HG03095 (cell line): ENCODE data around the gene VPS26A.
A peak's percentile ranks its signal among the peaks of the same experiment; 100 is the strongest.

ENCODE experiments used
- ATAC-seq: cut with Tn5 transposase; IDR thresholded peaks from one replicate; pipeline ENCODE4 v1.9.1; 2021; ENCODE audit warnings: moderate library complexity; ENCODE audit not compliant: unreplicated experiment

Gene VPS26A

DNA sequence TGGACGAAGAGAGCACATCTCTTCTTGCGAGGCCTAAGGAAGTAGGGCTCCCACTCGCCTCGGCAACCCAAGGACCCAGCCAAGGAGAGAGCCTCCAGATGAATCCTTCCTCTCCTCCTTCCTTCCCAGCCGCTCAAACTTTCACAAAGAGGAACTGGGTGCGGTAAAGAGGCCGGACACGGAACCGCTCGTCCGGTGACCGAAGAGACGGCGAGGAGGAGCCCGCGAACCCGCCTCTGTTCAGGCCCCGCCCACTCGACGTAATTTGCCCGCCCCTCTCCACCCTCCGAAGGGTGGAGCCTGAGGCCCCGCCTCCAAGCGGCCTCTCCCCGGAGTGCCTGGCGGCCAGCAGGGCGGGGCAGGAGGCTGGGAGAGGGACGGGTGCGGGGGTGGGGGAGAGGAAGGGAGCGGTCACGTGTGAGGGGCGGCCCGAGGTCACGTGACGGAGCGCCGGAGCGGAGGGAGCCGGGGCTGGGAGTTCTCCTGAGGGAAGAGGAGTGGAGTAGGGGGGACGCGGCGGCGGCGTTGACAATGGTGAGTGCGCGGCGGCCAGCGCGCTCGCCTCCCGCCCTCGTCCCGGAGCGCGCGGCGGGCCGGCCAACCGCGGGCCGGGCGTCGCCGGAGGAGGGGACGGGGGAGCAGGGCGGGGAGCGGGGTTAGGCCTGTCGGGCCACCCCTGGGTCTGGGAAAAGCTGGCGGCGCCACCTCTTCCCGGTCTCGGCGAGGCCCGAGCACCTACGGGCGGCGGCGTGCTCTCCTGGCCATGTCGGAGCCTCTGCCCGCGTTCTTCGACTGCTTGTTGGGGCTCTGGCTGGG is at the start of gene VPS26A:
Gene VPS26A (plus strand): TSS at position 432 of the 816 bp plus-strand sequence. CDS start 100 bp downstream, at position 532.
- ATAC-seq: peak; percentile 79

- ATAC-seq: no peak
Observed at GRCh38 chr10:69074532-69074931, 49.4 kb upstream of the VPS26A start.

GRCh38 chr10:69075431-69075830 is 48.5 kb upstream of the VPS26A start:
- no peak for ATAC-seq

GRCh38 chr10:69078311-69078710 is 45.7 kb upstream of the VPS26A start:
- ATAC-seq: no peak

DNA sequence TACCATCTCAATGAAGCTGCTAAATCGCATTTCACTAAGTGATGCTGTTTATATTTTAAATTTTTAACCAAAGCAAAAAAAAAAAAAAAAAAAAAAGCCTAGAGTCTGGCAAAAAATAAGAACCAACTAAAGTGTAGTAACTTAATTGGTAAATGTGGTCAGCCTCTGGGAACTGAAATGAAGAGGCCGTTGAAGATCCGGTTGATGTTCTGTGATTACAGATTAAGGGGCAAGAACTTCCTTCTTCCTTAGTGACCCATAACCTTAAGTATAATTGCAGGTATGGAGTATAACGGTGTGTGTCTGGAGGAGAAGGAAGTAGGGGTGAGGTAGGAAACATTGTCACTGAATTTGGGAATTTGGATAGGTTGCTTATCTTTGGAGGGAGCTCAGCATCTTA is 43.8 kb upstream of the VPS26A start:
- ATAC-seq: no peak

GRCh38 chr10:69086001-69086509 is 37.9 kb upstream of the VPS26A start:
- ATAC-seq: no peak

- peak; percentile 56 for ATAC-seq
Observed at GRCh38 chr10:69087590-69088470, 36.1 kb upstream of the VPS26A start, which contains the start of gene SRGN. TSS of gene SRGN (plus strand) at chr10:69088103. CDS start at chr10:69088158, 55 bp downstream.

- no peak for ATAC-seq
Observed at GRCh38 chr10:69088471-69088769, 35.6 kb upstream of the VPS26A start.

DNA sequence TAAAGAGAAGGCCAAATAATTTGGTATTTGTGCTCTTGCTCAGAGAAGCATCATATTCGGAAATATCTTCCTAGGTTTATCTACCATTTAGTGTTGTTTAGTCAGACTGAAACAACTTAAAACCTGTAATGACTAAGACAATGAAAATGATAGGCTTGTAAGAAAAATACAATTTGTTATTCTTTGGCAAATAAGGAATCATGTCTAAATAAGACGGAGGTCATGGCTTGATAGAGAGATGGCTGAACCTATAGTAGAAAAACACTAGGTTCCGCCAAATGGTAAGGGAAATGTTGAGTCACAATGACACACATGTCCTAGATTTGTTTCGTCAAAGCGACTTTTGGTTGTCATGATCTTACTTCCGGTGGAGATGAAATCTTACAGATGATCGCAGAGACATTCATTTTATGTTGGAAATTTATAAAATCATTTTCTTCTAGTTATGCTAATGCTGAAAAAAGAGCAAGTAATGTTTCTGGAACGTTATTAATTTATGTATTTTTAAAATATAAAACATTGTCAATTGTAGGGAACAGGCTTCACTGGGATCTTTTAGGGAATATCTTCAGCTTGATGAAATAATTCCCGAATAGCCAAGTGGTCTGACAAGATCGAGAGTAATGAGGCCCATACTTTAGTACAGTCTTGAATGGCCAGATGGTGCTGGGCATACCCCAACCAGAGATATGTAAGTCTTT is 35.0 kb upstream of the VPS26A start:
- ATAC-seq: no peak

DNA sequence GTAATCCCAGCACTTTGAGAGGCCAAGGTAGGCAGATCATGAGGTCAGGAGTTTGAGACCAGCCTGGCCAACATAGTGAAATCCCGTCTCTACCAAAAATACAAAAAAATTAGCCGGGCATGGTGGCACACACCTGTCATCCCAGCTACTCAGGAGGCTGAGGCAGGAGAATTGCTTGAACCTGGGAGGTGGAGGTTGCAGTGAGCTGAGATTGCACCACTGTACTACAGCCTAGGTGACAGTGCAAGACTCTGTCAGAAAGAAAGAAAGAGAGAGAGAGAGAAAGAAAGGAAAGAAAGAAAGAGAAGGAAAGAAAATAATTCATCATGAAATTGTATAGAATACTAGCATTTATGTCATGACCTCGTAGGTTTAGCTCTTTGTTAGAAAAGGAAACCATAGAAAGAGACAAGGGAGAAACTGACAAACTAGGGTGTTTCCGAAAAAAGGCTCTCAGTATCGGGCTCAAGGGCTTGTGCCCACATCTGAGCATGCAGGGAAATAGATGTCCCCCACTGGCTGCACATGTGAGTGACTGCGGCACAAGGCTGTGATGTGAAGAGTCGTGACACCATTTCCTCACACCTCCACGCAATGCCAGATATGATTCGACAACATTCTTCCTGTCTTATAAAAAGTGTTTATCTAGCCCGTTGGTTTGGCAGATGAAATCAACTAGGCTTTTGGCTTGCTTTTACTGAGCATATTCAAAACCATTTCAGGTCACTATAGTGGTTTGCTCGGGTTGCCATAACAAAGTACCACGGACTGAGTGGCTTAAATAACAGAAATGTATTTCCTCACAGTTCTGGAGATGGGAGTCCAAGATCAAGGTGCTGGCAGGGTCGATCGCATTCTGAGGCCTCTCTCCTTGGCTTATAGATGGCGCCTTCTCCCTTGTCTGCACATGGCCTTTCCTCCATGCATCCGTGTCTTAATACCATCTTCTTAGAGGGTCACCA is 34.1 kb upstream of the VPS26A start:
- peak; percentile 29 for ATAC-seq

- ATAC-seq: no peak
Observed at GRCh38 chr10:69090685-69091084, 33.3 kb upstream of the VPS26A start.

DNA sequence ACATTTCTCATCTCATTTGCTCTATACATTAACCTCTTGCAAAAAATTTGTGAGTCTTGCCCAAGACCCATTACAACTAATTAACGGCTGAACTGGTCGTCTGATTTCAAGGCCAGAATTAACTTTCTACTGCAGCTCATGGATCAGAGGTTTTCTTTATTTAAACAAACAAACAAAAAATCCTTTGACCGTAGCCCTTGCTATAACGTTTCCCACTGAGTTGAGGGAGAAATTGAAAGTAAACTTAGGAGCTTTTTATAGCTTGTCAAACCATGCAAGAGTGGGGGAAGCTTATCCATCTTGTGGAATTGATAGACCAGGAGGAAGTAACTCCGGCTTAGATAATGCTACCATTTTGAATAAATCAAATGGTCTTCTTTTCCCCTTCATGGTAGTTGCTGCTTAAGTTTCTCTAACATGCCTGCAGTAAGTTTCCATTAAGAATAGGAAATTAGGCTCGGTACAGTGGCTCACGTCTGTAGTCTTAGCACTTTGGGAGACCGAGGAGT is 32.8 kb upstream of the VPS26A start:
- ATAC-seq: no peak

- no peak for ATAC-seq
Observed at GRCh38 chr10:69092959-69093850, 30.8 kb upstream of the VPS26A start.

DNA sequence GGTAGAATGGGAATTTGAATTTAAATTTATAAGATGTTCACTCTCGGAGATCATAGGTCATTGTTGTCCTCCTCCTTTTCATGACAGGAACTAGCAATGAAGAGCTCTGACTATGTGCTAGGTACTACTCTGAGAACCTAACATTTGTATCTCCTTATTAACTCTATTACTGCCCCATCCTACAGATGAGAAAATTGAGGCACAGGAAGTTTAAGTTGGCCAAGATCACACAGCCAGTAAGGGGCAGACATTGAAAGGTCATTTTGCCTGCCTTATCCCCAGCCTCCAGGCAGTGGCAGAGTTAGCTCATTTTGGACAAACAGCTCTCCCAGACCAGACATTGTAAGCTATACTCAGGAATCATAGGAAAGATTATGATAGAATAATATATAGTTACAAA is 30.0 kb upstream of the VPS26A start:
- ATAC-seq: no peak

- ATAC-seq: no peak
Observed at GRCh38 chr10:69096045-69096444, 27.9 kb upstream of the VPS26A start.

GRCh38 chr10:69097729-69098128 is 26.2 kb upstream of the VPS26A start:
- no peak for ATAC-seq

DNA sequence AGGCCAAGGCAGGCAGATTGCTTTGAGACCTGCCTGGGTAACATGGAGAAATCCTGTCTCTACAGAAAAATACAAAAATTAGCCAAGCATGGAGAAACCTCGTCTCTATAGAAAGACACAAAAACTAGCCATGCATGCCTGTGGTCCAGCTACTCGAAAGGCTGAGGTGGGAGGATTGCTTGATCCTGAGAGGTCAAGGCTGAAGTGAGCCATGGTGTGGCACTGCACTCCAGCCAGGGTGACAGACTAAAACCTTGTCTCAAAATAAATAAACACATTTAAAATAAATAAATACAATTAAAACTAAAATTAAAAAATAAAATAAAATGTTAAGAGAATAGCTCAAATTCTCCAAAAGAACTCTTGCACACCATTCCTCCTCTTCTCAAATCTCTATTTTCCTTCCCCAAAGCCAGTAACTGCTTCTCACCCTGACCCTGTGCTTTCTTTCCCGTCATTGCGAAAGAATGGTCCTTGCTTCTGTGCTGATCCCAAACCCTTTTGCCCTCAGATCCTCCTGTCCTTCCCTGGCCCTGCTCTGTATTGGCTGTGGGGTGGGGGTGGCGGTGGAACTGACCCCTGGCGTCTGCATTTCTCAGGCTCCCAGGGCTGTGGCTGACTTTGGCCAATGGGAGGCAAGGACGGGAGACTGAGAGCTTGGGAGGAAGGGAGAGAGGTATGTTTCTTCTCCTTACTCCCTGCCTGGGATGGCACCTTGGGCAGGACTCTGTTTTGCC is 23.7 kb upstream of the VPS26A start:
- ATAC-seq: no peak

- no peak for ATAC-seq
Observed at GRCh38 chr10:69101451-69102095, 22.4 kb upstream of the VPS26A start.
